ENCODE measurements around the gene TRAPPC3.
A peak's percentile ranks its signal among the peaks of the same experiment; 100 is the strongest.

TRAPPC3 gene

DNA sequence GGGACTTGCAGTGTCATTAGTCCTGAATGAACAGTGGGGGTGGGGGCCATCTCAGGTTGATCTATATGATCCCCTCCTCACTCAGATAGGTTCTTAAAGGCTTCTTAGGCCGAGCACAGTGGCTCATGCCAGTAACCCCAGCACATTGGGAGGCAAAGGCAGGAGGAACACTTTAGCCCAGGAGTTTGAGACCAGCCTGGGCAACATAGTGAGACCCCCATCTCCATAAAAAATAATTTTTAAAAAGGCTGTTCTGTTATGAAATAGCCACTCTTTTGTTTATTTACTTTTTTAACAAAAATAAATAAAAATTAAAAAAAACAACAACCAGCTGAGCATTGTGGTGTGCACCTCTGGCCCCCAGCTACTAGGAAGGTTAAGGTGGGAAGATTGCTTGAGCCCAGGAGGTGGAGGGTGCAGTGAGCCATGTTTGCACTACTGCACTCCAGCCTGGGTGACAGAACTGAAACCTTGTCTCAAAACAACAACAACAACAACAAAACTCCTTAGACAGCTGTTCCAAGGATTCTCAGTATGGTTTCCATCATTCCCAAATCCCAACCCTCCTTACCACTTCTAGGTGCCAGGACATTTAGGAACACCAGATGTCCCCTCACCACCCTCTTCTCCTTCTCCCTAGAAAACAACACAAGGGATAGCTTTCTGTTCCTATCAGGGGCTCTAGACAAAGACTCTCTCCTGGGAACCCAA is 2.0 kb upstream of the TRAPPC3 start:
- DNase-seq = no peak

DNA sequence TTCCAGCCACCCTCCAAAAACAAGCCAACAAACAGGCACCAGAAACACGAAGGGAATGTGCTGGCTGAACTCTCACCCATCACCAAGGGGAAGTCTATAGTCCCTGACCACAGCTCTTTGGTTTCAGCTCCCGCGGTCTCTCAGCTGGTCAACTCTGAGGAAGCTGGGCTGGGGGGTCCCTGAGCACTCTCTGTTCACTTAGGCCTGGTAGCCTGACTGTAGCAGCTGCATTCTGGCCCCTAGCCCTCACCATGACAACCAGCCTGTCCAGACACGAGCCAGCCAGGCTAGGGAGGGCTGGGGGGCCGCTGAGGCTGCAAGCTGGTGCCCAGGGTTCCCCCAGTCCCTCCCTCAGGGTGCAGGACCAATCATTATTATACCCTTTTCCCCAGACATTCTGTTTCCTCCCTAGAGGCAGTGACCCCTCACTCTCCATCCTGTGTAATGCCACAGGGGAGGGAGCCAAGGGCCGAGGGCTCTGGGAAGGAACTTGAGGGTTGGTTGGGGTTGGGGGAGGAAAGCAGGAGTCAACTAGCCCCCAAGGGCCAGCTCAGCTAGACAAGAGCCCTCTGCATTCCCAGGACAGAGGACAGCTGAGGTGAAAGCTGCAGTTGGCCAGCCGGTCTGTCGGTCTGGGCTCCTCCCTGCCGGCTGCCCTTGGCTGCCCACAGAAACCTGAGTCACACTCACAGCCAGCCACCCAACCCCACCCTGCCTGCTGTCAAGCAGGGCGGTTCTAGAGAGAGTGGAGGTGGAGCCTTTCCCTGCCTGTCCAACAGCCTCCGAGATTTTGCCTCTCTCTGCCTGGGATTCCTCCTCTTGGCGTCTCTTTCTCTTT is 1.2 kb upstream of the TRAPPC3 start:
- peak; percentile 34 for DNase-seq

DNA sequence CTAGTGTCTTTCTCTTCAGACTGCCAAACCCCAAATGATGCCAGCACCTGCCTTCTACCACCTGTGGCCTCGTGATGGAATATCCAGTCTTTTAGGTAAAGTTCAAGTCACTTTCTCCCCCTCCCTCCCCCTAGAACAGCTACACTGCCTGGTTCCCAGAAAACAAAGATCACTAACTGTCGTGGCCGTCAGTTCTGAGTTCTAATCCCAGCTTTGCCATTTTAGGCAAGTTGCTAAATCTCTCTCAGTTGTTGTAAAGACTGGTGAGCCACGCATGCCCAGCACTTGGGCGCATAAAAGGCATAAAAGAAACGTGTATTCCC is 648 bp upstream of the TRAPPC3 start:
- no peak for DNase-seq

DNA sequence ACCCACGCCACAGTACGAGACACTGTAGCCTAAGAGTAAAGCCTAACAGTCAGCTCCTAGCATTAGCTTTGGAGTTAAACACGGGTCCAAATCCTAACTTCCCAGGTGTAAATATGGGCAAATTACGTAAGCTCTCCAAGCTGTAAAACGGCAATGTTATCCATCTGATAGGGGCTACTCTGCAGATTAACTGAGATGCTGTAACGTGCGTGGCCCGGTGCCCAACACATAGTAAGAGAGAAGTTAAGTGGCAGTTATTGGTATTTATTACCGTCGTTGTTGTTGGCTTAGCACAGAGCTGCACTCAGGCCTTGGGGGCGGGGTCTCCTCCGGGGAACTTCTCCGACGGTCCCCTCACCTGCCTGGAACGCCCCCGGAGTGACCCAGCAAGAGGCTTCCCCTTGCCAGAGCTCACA is 457 bp downstream of the TRAPPC3 start:
- DNase-seq = no peak

DNA sequence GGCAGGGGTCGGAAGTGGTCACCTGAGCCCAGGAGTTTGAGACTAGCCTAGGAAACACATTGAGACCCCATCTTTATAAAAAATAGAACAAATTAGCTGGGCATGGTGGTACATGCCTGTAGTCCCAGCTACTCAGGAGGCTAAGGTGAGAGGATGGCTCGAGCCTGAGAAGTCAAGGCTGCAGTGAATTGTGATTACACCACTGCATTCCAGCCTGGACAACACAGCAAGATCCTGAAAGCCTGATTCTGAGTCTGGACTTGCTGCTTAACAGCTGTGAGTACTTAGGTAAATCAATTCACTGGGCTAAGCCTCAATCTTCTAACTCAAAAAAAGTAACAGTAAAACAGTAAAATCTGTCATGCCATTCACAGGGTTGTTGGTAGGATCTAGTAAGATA is 4.9 kb downstream of the TRAPPC3 start:
- no peak for DNase-seq

DNA sequence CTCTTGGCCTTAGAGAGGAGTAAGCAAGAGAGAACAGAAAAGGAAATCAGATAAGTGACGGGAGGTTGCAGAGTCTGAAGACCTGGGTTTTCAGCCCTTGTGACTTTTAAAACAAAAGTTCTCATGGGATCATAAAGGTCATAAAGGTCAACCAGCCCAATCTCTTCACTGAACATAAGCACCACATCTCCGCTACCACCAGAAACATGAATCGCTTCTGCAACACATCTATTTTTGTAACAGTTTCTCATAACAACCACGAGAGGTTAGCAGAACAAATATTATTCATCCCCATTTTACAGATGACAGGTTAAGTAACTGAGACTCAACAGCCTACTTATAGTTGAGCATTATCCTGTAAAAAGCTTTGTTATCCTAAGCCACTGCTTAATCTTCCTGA is 5.9 kb downstream of the TRAPPC3 start:
- no peak for DNase-seq

DNA sequence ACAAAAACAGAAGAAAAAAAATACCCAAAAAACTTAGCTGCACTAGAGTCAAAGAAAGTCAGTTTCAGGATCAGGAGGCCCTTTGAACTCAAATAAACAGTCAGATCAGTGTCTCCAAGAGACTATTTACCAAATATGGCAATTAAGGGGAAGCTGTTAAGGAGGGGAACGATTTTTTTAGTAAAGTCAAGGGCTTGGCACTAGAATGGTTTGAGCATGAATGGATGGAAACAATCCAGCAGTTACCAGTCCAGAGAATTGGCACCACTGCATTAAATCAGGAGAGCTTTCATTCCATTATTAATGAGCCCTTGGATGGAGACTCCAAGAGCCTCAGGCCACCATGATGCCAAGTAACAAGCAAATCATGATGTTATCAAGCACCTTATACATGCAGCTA is 7.2 kb downstream of the TRAPPC3 start:
- no peak for DNase-seq

DNA sequence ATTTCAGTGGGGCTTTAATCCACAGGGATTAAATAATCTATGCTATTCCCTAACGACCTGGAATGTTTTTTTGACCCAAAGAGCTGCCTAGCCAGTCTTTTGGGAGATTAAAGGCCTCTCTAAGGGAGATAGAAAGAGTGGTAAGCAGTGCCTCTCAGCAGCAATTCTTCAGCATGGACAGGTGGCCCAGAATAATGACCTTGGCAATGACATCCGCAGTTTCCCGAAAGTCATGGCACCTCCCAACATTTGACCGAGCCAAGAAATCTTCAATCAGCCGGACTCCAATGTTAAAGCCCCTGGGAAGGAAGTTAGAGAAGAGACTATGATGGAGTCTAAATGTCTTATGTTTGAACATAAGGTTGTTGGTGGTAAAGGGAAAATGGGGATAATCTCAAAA is 9.8 kb downstream of the TRAPPC3 start:
- no peak for DNase-seq

DNA sequence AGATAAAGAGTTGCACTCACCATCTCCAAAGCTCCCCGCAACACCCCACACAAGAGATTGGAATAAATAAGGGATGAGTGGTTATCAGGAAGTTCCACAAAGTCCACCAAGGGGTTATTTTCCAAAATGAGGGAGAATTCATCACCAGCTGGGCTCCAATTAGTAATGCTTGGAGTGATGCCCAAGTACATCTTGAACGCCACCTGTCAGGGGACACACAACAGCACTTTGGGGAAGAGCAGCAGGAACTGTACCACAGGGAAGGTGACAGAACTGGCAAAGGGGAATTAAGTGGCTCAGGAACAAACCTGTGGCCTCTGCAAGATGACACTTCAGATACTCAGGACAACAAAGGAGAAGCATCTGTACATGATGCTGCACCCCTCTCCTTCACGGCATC is 11.5 kb downstream of the TRAPPC3 start:
- no peak for DNase-seq

DNA sequence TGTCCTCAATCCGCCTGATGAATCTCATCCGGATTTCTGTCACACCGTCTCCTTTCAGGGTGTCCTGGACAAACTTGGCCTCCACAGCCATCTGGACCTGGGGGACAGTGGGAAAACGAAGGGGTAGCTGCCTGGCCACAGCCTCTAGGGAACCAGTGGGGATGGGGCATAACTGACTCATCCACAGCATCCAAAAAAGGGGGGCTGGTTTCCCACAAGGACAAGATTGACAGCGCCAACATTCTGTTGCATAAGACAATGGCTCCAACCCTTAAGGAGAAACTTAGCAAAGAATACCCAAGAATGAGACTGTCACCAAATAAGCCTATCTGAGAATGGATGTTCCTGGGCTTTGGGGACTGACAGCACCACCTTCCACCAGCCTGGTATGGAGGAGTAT is 12.1 kb downstream of the TRAPPC3 start:
- DNase-seq = no peak

DNA sequence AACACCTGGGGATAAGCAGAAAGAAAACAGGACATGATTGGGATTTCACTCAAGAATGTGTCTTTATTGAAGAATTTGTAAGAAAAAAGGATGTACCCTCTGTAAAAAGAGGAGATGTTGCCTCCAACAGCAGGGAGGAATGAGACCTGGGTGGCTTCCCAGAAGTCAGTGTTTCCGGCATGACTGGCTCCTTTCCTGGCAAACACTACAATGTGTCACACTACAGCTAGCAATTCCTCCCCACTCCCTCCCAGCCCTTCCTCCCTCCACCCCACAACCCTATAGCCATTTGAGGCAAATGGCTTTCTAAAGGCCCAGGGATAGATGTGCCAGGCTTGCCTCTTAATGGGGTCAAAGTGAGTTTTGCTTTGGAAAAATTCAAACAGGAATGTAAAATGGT is 12.8 kb downstream of the TRAPPC3 start:
- DNase-seq = no peak

DNA sequence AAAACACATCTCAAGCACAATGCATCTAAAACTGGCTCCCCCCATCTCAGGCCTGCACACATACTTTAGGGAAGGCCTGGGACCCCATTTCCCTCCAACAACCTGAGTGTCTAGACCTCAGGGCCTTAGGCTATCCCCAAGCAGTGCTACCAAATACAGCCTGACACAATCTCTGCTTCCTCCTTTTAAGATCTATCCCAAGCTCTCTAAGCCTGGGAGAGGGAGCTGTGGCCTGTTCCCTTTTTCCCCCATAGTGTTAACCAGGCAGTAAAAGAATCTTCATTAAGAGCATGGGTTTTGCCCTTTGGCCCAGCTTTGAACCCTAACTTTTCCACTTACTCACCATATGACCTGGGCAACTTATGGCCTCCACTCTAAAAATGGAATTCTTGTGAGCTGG is 13.5 kb downstream of the TRAPPC3 start:
- no peak for DNase-seq

DNA sequence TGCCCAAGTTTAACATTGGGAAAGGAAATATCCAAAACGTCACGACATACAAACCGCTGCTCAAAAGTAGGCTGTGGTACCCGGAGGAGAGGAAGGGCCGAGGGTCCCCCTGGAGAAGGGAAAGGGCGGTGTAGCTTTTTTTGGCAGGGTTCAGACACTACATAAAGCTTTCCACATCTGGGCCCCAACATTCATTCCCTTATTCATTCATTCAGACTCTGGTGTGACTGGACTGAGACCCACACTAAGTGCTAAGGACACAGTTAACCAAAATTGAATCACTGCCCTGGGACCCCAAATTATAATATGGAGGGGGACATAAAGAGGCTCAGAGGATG is 14.0 kb downstream of the TRAPPC3 start:
- DNase-seq = no peak

DNA sequence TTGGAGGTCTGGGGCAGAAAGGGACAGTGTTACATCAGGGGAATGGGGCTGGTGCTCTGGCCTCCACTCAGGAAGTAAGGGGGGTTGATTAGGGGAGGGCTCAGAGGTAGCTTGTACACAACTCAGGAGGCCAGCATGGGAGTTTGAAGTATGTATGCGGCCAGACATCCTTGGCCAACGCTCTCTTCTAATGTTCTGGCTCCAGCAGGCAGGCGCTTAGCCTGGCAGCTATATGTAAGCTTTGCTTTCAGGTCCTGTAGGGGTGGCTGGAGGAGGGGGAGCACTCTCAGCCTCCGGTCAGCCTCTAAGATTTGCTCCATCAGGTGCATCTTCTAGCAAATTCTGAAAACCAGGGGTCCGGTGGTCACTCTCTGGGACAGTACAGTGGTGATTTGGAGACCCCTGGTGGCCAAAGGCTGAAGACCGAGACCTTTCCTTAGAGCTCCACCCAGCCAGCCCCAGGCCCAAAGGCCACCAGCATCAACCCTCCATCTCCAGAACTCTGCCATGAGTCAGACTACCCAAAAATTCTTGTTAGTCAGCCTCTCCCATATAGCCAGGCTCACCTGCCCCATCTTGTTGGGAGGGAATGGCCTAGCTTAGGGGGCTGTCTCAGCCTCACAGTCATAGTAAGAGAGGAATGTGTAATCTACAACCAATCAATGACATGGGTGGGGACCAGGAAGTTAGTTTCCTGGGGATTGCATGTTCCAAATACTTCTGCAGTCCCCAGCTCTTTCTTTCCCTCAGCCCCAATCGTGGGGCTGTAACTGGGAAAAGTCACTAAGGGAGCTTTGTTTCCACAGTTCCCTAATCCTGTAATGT is 14.6 kb downstream of the TRAPPC3 start:
- peak; percentile 5 for DNase-seq

DNA sequence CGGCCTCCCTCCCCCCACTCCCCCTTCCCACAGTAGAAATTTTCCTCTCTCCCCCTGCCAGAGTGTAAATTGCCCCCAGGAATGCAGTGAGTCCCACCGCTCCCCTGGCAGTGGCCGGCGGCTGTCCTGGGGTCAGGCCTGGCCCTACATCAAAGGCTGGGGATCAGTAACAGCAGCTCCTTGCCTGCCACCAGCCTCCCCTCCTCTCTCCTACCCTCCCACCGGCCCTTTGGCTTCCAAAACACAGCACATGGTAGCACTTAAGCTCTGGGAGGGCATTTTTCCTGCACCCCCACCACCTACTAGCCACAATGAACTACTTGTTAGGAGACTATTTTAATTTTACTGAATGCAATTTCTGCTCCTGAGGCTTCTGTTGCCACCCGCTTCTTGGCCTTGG is 15.3 kb downstream of the TRAPPC3 start:
- DNase-seq = no peak

DNA sequence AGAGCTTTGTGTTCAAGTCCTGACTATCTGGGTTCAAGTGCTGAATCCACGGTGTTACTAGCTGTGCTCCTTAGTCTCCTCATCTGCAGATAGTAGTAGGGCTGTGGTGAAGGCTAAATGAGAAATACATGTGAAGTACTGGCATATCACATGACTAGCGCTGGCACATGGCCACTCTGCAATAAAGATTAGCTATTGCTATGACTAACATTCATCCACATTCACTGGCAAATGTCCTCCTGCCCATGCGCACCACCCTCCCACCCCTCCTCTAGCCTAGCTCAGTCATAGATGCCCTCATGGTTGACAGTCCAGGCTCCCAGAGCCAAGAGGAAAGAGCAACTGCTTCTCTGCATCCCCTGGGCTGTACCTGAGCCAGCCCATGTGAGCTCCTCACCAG is 15.8 kb downstream of the TRAPPC3 start:
- no peak for DNase-seq

DNA sequence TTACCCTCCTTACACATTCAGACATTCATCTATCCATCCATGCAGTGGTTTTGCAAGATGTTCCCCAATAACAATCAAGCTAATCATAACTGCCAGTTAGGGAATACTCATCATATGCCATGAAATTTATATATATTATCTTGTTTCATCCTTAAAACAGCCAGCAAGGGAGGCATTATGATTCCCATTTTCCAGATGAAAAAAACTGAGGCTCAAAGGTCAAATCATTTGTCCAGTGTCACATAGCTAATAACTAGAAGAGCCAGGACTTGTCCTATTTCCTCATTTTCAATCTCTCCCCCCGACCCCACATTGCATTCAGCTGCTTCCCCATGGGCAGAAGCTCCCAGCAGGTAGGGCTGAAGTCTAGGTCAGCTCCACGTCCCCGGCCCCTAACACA is 17.3 kb downstream of the TRAPPC3 start:
- DNase-seq = no peak

DNA sequence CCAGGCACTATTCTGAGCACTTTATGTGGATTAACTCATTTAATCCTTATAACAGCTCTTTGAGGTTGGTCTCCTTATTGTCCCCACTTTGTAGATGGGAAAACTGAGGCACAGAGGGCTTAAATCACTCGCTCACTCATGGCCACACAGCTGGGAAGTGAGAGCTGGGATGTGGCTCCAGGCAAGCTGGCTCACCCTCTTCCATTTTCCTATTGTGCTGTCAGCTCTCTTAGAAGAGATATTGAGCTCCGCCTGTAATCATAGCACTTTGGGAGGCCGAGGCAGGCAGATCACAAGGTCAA is 20.4 kb downstream of the TRAPPC3 start:
- DNase-seq = no peak

DNA sequence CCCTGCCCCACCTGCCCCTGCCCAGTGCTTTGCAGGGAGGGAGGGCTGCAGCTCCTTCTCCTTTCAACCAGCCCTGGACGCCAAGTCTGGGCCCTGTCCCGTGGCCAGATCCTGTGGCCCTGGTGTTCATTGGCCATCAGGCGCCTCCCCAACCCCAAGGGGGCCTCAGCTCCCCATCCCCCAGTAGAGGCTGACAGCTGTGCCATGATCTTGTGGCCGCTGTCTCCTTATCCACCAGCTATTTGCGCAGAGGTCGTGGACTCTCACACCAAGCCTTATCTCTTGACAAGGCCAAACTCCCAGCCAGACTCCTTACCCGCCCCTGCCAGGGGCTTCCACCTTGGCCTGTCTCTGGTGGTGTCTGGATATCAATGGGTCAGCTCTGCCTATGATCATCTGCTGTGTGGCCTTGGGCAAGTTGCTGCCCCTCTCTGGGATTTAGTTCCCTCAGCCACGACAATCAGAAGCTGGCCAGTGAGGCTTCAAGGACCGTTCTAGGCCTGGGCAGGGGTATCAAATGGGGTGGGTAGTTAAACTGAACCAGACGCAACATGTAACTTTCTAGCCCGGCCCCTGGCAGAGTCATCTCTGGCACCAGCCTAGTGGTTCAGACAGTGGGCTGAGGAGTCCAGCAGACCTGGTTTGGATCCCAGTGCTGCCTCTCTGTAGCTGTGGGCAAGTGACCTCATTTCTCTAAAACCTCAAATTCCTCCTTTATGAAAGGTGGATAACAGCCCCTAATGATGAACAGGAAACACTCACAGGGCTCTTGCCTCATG is 21.0 kb downstream of the TRAPPC3 start:
- no peak for DNase-seq

DNA sequence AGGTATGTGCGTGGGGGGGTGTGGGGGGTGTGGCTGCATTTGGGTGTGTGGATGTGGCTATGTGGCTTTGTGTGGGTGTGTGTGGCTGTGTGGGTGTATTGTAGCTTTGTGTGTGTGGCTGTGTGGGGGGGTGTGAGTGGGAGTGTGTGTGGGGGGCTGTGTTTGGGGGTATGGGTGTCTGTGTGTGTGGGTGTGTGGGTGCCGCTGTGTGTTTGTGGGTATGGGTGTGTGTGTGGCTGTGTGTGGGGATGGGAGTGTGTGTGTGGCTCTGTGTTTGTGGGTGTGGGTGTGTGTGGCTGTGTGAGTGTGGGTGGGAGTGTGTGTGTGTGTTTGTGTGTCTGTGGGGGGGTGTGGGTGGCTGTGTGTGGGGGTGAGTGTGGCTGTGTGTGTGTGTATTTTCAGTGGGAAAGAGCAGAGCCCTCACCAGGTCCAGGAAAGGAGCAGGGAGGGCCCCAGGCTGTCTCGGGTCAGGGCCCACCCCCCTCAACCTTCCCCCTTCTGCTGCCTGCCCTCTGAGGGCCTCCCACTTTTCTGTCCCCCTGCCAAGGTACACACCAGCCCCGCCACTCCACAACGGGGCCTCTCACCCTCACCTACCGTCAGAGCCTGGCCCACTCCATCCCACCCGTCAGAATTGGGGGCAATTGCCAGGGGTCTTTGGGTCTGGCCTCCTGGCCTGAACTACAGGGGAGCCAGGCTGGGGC is 22.3 kb downstream of the TRAPPC3 start:
- DNase-seq = no peak

DNA sequence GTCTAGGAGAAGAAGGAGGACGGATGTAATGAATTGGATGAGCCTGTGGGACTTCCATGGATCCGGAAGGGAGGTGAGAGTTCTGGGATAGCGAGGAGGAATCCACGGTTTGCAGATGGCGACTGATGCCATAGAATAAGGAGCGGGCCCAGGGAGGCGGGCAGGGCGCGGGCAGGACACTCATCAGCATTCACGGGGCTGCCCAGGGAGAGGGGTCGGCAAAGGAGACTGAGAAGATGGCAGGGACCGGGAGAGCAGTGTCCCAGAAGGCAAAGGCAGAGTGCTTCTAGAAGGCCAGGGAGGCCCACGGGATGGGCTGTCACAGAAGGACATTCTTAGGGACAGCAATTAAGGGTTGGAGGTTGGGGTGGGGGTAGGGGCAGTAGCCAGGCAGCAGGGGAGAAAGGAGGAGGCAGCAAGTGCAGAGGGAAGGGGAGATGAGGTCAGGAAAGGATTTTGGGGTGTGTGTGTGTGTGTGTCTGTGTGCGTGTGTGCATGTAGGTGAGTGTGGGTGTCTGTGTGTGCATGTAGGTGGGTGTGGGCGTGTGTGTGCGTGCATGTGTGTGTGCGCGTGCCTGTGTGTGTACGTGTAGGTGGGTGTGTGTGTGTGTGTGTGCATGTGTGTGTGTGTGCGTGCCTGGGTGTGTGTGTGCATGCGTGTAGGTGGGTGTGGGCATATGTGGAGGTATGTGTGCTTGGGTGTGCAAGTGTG is 23.1 kb downstream of the TRAPPC3 start:
- DNase-seq = no peak

Measured in NCI-H748 treated with DMSO at 0.1 percent for 48 hours (cell line).